KG1 (cell line): ENCODE measurements around the gene TSPAN18.
"Not testable (repeated sequence)": the region's sequence is repeated elsewhere in the genome, so short reads cannot be mapped to it uniquely, and the experiment has no call there.

Source experiments
- DNase-seq: peaks from one replicate; lab custom pipeline; 2025; lab: John Stamatoyannopoulos, UW

Gene TSPAN18

GRCh38 chr11:44868455-44869421 is 142.0 kb downstream of the TSPAN18 start:
- DNase-seq = no peak

DNA sequence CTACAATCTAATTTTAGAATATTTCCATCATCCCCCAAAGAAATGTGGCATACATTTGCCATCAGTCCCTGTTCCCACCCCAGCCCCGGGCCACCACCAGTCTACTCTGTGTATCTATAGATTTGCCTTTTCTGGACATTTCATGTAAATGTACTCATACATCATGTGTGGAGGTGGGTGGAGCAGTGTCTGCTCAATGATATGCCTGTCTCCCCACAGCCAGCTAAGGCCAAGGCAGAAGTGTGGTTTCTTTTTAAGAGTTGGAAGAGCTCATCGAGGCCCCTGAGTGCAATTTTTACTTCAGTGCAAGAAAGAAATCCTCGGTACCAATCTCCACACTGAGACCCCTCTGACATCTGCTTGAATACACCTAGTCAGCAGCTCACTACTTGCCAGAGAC is 143.4 kb downstream of the TSPAN18 start:
- DNase-seq = no peak

GRCh38 chr11:44870615-44871176 is 143.9 kb downstream of the TSPAN18 start:
- DNase-seq = no peak

DNA sequence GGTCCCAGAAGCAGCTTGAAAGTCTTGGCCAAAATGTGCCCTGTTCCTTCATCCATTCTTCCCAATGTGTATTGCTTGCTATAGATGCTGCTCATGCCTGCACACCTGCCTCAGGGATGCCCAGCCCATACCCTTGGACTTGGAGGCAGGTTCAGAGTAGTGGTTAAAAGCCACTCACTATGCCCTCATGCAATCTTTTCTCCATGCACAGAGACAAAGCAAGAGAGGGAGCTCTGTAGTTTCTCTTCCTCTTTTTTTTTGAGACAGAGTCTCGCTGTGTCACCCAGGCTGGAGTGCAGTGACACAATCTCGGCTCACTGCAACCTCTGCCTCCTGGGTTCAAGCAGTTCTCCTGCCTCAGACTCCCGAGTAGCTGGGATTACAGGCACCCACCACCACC is 144.9 kb downstream of the TSPAN18 start:
- DNase-seq = not testable (repeated sequence)

GRCh38 chr11:44872556-44872955 is 145.8 kb downstream of the TSPAN18 start:
- DNase-seq = no peak

DNA sequence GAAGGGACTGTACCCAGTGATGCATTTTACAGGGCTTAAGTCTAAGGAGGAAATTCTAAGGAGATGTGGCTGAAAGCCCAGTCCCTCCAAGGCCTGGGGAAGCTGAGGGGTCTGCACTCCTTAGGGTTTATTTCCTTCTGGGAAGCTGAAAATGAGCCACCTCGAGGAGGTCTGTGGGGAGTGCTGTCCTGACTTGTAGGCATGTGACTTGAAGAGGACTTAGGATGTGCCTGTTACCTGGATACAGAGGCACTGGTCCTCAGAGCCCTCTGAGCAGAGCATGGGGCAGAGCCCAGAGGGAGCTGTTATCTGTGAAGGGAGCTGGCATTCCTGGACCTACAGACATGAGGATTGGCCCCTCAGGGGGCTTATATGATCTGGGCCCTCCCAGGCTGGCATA is 146.8 kb downstream of the TSPAN18 start:
- no peak for DNase-seq

DNA sequence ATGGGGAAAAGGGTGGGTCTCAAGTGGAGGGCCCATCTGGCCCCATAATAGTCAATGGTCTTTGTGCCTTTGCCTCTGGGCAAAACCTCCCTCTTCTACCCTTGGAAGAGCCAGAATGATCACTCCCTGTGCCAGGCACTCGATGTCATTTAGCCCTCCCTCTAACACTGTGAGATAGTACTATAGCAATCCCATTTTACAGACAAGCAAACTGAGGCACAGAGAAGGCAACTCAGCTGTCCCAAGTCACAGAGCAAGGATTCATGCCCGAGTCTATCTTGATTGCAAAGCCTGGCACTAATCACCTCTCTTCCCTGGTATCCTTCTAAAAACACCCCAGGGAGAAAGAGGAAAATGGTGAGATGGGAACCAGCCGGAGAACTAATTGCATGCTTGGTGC is 147.5 kb downstream of the TSPAN18 start:
- no peak for DNase-seq

DNA sequence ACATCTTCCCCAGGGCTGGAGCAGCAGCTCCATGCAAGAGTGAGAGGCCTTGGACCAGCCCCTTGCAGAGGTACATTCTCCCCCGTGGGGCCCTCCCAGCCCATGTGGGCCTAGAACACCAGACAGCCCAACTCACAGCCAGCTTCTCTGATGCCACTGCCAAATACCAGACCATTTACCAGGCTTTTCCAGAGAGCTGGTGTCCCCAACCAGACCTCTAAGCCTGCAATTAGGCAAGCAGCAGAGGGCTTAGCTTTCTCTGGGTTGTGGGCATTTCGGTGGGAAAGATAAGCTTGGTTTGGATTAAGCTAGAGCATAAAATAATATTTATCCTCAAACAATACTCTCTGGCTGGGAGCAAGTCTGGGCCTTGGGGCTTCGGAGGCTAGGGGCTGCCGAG is 148.3 kb downstream of the TSPAN18 start:
- no peak for DNase-seq

DNA sequence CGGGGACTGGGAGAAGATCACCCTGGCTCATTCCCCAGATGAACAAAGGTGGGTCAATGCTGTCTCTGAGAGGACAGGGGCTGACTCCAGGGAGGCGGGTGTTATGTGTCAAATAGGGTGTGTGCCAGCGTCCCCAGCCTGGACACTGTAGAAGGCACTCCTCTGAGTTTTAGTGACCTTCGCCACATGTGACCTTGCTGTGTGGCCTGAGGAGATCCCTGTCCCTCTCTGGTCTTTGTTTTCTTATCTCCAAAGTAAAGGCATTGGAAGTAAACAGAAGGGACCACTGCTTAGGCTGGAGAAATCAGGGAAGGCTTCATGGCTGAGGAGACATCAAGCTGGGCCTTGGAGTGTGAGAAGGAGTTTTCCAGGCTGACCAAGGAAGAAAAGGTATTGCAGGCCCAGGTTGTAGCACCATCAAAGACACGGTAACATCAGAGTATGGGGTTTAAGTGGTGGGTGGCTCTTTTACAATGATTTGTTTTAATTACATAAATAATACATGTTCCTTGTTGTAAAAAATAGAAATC is 149.5 kb downstream of the TSPAN18 start:
- DNase-seq = no peak

- no peak for DNase-seq
These were observed 150.1 kb downstream of the TSPAN18 start for GRCh38 chr11:44876906-44877305.

DNA sequence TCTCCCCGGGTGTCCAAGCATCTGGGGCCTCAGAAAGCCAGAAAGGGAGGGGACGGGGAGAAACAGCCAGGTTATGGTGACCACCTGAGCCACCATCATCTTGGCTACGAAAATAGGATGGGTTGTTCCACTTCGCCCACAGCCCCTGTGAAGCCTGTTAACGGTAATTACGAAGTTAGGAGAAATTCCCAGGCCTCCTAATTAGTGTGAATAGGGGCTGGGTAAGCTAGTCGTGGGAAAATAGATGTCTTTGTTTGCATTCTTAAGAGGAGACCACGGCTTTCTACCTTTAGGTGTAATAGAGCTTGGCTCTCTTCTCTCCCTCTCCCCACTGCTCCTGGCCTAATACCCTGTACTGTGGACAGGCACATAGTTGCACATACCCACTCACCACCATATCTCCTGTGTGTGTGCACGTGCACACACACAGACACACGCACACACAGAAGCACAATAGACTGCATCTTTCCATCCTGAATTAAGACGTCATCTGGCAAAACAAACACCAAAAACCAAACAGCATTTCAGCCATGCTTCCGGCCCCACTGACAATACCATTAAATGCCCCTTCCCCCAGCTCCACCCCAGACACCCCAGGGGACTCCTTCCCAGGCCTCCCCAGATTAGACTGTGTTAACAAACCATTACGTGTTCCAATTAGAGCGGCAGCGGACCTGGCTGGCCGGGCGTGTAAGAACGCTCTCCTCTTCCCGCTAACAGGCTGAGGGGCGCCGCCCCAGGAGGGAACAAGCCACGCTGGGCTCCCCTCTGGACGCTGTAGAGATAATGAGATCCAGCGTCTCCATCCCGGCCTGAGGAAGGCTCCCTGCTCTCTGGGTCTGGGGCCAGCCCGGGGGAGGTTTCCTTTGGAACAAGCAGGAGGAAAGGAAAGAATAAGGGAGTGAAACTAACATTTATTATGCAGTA is 151.1 kb downstream of the TSPAN18 start:
- no peak for DNase-seq

DNA sequence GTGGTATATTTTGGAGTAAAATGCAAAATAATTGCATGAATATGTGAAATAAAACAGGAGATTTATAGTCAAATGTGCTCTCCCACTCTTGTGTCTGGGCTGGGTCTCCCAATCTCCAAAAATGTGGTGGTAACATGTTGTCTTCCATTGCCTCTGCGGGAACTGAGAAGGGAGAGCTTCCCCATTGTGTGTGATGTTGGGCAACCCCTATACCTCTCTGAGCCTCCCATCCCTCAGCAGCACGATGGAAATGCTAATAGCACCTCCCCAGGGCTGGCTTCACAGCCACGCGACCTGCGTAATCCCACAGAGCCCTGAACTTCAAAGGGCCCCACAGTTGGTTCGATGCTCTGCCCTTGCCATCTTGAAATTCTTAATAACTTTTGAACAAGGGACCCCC is 151.9 kb downstream of the TSPAN18 start:
- no peak for DNase-seq

DNA sequence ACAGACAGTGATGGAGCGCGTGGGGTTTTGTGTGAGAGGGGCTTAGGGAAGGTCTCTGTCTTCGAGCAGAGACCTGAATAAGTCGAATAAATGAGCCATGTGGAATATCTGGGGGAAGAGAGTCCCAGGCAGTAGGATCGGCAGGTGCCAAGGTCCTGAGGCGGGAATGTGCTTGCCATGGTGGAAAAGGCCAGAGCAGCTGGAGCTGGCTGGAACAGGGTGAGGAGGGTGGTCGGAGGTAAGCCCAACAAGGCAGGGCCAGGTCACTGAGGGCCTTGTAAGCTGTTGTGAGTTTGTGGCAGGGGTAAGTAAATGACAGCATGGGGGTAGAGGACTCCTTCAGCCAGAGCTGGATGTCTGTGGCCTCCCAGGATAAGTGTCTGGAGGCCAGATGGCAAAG is 152.7 kb downstream of the TSPAN18 start:
- DNase-seq = no peak

- no peak for DNase-seq
These were observed 153.7 kb downstream of the TSPAN18 start for GRCh38 chr11:44880511-44880910.

DNA sequence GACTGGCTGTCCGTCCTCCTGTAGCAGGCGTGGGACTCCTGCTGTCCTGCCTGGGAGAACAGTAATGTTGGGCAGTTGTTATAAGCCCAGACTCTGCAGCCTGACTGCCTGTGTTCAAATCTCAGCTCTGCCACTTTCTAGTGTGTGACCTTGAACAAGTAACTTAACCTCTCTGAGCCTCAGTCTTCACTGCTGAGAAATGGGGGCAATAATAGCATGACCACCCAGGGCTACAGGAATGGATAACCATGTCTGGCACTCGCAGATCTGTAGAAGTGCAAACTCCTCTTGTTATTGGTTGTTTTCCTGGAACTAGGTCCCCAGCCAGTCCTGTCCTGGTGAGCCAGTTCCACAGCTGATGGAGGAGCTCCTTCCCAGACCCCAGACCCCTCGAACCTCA is 154.2 kb downstream of the TSPAN18 start:
- DNase-seq = no peak

GRCh38 chr11:44883277-44883676 is 156.5 kb downstream of the TSPAN18 start:
- no peak for DNase-seq

DNA sequence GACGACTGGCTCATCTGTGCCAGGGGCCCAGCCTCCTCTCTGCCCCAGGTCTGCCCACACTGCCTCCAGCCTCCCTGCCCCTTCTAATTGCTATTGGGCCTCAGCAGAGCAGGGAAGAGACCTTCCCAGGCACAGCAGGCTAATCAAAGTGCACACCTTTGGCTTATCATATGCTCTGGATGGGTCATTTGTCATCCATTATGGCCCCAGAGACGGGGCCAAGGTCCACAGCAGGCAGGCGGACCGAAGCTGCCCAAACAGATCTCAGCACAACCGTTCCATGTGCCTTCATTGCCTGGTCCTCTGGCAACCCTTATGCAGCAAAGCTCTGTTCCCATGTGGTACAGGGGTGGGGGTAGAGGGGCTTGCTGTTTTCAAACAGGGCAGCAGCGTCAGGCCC is 157.3 kb downstream of the TSPAN18 start:
- DNase-seq = no peak

- no peak for DNase-seq
These were observed 158.5 kb downstream of the TSPAN18 start for GRCh38 chr11:44885065-44885810.

- DNase-seq = no peak
These were observed 159.4 kb downstream of the TSPAN18 start for GRCh38 chr11:44885919-44886789.

DNA sequence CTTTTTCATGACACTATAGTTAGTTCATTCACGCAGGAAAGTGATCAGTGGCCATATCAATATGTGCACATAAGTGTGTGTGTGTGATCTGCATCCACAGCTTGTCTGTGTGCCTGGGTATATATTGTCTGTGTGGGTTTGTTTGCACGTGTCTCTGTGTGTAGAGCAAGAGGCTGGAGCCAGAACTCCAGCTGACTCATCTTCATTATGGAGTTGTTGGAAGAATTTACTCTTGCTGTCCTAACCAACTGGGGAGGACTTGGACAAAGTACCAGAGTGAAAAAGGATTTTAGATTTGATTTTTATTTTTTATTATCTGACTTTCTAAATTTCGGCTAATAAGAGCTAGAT is 160.0 kb downstream of the TSPAN18 start:
- no peak for DNase-seq

- DNase-seq = no peak
These were observed 160.9 kb downstream of the TSPAN18 start for GRCh38 chr11:44887636-44888035.
